GM18502 (cell line): ENCODE results near the gene KLHDC8A.
"Not testable (repeated sequence)": the region's sequence is repeated elsewhere in the genome, so short reads cannot be mapped to it uniquely, and the experiment has no call there.

ENCODE experiments used
- ATAC-seq: cut with Tn5 transposase; IDR thresholded peaks from one replicate; pipeline ENCODE4 v1.9.1; 2021; ENCODE audit warnings: mild to moderate bottlenecking; ENCODE audit not compliant: unreplicated experiment, poor library complexity

Gene KLHDC8A, protein sequence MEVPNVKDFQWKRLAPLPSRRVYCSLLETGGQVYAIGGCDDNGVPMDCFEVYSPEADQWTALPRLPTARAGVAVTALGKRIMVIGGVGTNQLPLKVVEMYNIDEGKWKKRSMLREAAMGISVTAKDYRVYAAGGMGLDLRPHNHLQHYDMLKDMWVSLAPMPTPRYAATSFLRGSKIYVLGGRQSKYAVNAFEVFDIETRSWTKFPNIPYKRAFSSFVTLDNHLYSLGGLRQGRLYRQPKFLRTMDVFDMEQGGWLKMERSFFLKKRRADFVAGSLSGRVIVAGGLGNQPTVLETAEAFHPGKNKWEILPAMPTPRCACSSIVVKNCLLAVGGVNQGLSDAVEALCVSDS

DNA sequence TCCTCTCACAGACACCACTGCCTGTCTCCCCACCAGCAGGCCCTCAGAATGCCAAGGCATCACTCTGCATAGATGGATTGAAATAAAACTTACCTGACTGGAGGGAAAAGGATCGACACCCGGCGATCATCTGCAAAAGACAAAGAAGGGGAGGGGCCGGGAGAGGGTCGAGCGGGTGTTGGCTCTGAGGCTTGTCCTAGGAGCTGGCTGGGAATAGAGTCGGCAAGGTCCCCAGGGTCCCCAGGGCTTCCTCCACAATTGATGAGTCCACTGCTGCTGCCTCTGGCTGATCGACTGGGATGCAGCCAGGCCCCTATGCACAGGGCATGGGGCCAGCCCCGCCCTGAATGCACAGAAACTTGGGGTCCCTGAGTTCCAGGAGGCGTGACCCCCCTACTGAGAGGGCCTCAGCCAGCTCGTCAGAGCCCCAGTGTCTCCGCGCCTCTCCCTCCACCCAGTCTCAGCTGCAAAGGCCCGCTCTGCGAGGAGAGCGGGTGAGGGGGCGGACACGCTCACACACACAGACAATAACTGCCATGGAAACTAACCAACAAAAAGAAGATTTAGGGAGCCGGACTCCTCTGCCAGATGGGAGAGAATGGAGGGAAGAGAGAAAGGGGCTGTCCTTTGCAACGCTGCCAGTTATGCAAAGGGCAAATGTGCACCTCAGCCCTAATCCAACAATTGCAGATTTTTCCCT is at the start of gene KLHDC8A:
KLHDC8A (minus strand) TSS at position 483 of the 700 bp plus-strand sequence. CDS start 13,318 bp downstream, outside the sequence.
- no peak for ATAC-seq

DNA sequence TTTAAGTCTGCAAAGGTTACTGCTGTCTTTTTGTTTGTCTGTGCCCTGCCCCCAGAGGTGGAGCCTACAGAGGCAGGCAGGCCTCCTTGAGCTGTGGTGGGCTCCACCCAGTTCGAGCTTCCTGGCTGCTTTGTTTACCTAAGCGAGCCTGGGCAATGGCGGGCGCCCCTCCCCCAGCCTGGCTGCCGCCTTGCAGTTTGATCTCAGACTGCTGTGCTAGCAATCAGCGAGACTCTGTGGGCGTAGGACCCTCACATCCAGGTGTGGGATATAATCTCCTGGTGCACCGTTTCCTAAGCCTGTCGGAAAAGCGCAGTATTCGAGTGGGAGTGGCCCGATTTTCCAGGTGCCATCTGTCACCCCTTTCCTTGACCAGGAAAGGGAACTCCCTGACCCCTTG is 49.5 kb upstream of the KLHDC8A start:
- ATAC-seq: not testable (repeated sequence)

DNA sequence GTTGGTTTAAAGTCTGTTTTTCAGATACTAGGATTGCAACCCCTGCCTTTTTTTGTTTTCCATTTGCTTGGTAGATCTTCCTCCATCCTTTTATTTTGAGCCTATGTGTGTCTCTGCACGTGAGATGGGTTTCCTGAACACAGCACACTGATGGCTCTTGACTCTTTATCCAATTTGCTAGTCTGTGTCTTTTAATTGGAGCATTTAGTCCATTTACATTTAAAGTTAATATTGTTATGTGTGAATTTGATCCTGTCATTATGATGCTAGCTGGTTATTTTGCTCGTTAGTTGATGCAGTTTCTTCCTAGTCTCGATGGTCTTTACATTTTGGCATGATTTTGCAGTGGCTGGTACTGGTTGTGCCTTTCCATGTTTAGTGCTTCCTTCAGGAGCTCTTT is 47.8 kb upstream of the KLHDC8A start:
- not testable (repeated sequence) for ATAC-seq

DNA sequence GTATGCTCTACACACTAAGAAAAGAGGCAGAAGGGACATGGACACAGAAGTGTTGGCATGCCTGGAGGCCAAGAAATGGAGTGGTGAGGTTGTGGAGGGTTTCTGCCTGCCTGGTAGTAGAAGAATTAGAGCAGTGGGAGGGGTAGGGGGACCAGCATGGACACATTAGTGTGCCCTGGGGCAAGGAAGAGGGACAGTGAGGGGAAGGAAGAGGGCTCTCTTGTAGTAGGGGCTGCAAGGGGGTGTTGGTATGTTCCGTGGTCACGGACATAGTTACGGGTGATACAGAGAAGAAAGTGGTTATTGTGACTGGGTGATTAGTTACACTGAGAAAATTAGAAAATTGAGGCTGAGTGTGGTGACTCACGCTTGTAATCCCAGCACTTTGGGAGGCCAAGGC is 41.9 kb upstream of the KLHDC8A start:
- ATAC-seq: no peak

DNA sequence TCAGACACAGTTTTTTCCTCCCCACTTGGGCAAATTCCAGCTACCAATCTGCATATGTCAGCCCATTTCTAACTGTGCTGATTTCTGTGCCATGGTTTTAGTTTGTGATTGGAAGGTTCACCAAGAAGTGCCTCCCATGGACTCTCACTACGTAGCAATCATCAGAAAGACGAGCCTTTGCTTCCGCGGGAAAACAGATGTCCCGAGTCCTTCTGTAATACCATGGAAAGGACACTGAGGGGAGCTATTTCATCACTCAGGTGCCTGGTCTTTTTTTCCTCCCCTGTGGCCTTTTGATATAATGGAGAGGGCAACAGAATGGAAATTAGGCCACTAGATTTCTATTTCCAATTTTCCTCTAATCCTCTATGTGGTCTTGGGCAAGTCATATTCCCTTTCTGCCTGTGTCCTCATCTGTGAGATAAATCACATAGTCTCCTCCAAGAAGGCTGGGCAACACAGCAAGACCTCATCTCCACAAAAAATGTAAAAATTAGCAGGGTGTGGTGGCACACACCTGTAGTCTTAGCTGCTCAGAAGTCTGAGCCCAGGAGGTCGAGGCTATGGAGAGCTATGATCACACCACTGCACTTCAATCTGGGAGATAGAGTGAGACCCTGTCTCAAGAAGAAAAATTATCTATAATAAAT is 40.4 kb upstream of the KLHDC8A start:
- ATAC-seq: no peak

DNA sequence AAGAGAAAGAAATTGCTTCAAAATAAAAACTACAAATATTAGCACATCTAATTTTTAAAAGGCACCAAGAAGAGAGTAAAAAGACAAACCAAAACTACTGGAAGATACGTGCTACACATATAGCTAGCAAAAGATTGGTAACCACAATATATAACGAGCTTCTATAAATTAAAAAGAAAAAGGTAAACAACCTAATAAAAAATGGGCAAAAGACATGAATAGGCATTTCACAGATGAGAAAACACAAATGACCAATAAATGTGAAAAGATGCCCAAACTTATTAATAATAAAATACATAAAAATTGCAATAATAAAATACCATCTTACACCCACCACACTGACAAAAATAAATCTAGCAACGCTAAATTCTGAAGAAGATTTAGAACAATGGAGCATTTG is 38.9 kb upstream of the KLHDC8A start:
- ATAC-seq: no peak

DNA sequence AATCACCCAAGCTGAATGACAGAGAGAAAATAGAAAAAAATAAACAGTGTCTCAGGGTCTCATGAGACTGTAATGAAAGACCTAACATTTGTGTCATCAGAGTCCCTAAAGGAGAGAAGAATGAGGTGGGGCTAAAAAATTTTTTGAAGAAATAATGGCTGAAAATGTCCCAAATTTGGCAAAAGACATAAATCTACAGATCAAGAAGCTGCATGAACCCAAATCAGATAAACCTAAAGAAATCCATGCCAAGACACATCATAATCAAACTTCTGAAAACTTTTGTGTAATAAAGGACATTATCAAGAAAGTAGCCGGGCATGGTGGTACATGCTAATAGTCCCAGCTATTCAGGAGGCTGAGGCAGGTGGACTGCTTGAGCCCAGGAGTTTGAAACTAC is 35.9 kb upstream of the KLHDC8A start:
- ATAC-seq: no peak

DNA sequence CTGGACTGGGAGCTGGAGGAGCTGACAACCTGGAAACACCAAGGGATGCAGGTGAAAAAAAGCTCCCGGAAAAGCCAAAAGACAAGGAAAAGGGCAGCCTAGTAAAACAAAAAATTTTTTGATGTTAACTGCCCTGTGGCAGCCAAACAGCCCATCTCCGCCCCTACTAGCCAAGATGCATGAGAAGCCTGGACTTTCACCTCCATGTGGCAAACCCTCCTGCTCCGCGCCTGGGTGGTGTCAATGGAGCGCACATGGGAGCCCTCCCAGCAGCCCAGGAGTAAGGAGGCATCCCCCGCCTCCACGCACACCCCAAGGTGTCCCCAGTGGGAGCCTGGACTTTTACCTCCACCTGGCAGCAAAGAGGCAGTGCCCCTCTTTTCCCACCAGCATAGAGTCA is 34.7 kb upstream of the KLHDC8A start:
- ATAC-seq: no peak

DNA sequence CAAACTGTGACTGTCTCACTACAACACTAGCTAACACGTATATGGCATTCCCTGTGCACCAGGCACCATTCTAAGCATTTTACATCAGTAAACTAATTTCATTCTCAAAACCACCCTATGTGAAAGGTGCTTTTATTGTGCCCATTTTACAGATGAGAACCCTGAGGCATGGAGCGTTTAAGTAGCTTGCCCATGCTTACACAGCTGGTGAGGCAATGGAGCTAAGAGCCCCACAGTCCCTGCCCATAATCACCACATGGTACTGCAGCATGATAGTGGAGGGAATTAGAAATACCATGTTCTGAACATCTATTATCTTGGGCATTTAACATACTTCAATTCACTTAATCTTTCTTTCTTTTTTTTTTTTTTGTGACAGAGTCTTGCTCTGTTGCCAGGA is 31.1 kb upstream of the KLHDC8A start:
- ATAC-seq: no peak

DNA sequence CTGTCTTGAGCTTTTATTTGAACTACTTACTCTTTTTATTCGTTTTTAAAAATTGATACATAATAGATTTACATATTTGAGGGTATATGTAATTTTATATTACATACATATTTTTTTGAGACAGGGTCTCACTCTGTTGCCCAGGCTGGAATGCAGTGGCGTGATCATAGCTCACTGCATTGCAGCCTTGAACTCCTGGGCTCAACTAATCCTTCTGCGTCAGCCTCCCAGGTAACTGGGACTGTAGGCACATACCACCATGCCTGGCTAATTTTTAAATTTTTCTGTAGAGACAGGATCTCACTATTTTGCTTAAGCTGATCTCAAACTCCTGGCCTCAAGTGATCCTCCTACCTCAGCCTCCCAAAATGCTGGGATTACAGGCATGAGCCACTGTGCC is 26.3 kb upstream of the KLHDC8A start:
- ATAC-seq: not testable (repeated sequence)

DNA sequence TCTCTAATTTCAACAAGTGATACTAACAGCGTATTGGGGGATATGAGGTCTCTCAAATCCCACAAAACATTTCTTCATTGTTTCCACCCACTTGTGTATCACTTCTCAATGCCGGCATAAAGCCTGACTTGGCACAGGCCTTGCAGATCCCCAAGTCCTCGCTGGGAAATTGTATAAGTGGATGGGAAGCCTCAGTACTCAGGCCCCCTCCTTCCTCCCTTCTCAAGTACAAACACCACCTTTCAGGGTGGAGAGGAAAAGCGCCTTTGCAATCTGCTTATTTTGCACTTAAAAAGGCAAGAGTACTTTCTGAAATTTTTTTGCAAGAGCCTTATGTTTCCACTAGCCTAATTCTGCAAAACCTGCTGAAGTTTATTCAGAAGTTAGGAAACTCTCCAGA is 25.8 kb upstream of the KLHDC8A start:
- ATAC-seq: no peak

DNA sequence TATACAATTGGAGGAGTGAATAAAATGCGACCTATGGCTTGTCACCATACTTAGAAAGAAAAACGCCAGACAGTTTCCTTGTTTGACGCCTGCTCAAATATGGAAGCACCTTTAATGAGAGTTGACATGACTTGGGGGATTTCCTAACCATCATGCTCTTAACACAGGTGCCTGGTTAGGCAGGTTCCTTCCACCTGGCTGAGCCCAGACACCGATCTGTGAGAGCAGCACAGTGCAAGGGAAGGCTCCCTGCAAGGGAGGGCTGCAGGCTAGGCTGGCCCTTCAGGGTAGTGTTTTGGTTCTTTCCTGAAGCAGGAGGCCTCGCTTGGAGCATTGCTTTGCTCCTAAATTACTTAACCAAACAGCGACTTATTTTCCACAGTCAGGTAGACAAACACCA is 24.6 kb upstream of the KLHDC8A start:
- ATAC-seq: no peak

DNA sequence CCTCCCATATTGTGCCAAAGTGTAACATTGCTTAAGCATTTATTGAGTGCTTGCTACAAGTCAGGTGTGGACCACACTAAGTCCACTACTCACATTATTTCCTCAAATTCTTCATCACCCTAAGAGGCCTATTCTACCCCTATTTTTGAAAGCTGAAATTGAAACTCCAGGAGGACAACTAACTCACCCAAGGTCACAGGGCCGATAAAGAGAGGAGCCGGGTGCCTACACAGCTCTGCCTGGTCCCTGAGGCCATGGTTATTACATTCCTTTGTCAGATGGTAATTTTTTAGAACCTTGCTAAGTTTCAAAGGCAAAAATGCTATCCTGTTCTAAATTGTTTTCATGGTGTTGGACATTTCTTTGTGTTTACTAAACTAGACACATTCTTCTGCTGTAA is 24.2 kb upstream of the KLHDC8A start:
- ATAC-seq: no peak

DNA sequence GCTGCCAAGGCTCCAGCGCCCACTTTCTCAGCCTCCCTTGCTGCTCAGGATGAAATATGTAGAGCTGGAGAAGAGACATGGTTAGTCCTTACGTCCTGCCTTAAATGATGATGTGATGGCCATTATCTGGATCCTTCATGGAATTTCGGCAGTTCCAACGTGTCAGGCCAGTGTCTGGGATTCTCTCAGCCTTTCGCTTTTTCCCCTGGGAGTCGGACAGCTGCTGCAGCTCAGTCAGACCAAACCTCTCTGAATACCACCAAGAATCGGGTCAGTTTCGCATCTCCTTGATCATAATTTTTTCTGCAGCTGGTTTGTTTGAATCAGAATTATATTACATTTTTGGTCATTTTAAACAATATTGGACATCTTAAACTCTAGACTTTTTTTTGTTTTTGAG is 22.3 kb upstream of the KLHDC8A start:
- ATAC-seq: no peak

DNA sequence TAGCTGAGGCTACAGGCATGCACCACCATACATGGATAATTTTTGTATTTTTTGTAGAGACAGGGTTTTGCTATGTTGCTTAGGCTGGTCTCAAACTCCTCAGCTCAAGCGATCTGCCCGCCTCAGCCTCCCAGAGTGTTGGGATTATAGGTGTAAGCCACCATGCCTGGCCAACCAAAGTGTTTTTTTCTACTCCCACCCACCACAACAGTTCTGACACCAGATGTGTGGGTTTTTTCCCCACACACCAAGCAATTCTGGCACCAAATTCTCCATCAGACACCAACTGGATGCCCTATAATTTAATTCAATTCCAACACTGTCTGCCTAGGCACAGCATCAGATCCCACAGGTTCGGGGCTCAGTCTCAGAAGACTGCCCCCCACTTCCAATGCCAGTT is 20.6 kb upstream of the KLHDC8A start:
- ATAC-seq: no peak

DNA sequence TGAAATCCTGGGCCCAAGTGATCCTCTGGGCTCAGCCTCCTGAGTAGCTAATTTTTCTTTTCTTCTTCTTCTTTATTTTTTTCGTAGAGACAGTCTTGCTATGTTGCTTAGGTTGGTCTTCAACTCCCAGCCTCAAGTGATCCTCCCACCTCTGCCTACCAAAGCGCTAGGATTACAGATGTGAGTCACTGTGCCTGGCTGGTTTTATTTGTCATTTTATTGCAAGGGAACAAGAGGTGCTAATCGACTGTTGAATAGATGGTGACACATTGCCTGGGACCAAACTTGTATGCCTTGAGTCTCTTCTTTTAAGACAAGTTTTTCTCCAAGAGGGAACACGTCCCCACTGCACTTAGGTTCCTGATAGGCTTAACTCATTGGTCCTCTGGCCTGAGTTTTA is 20.0 kb upstream of the KLHDC8A start:
- no peak for ATAC-seq

DNA sequence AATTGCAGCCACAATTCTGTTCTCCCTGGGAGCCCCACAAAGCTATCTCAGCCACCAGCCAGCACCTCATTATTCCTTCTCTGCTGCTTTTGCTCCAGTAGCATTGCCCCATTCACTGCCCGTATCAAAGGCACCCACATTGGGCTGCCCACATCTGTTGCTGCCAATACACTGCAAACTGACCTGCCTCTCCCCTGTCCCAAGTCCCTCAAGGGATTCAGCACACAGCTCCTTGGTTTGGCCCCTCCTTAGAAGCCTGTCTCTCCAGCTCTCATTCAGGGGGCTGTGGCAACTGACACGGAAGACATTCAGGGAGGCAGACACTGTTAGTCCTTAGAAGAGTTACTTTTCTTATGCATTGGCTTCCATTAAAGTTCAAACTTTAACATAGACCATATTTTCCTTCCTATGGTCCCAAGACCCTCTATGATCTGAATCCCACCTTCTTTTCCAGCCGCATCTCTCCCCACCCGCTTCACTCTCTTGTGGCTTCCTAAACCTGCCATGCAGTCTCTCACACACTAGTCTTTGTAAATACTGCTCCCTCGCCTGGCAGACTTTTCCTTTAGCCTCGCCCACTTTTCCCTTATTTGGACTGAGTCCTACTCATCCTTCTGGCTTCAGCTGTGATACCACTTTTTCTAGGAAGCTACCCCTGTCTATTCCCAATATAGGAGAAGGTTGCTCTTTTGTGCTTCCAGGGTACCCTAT is 19.3 kb upstream of the KLHDC8A start:
- ATAC-seq: no peak

DNA sequence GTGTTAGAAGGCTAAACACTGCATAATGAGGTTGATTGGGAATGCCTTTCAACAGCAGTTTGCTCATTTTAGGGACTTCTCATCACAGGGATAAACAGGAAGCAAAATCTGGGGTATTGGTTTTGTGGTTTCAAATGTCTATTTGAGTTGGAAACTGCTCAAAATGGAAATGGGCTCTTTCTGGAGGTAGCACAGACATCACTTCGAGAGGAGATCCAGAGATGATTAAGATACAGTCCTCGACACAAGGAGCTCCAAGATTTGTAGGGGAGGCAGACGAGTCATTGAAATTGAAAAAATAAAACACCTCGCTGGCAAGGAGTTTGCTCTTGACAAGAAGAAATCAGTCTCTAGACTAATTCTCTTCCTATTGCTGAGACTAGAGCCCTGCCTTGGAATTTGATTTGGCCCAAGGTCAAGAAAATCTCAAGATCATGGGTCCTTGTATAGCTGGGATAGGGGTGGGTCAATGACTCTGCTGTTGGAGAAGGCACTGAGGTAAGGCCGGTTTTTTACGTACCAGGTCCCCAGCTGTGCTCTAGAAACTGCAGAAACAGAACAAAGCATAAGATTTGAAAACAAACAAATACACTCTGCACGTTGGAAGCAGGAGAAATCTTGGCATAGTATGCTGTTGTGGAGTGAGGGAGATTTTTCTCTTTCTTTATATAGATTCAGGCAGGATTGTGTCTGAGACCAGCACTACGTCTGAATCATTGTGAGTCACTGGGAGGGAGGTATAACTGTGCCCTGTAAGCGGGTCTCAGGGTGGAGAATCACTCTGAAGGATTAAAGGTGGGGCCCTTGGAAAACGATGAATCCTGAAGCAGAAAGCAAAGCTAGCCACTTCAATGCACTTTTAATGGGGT is 17.7 kb upstream of the KLHDC8A start:
- no peak for ATAC-seq

DNA sequence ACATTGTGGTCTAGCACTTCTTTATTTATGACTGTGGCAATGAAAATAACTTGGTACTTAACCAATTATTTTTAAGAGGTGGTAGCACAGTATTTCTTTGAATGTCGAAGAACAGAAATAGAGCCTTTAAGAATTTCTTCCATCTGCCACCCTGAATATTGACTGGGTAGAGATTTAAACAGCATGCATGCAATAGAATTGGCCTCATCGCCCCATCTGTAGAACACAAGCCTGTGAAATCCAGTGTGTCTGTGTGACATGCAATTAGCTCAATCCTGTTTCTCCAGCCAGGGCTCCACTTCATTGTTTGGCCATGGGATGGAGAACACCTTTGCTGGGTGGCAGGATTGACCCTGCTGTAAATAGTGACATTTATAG is 17.1 kb upstream of the KLHDC8A start:
- ATAC-seq: no peak
